Endothelial cell of umbilical vein (primary cell): ENCODE results near the gene LRRC53. TPM values are rescaled to one million over a fixed set of nuclear protein-coding genes. Genes with fewer than 3 reads are reported as not detected.

Experiments
- BruUV-seq: library from RNA; stranded (reverse); fragments of 400-500 nt; replicated peaks from 2 replicates; lab custom pipeline; 2021; lab: Mats Ljungman, UMichigan
- CTCF ChIA-PET: fragments of 300-600, 350-600 bp; sonication (Branson Sonifier 250); formaldehyde crosslinking; loops from one replicate; lab custom pipeline; 2021; ENCODE audit warnings: antibody characterized with exemption, inconsistent platforms; lab: Charles Lee
- POLR2A ChIA-PET: fragments of 300-600, 350-600 bp; sonication (Branson Sonifier 250); formaldehyde crosslinking; loops from one replicate; lab custom pipeline; 2021; ENCODE audit warnings: antibody characterized with exemption, inconsistent platforms; lab: Charles Lee
- DNase-seq: peaks from one replicate; pipeline ENCODE4 v3.0.0-alpha.2; 2011; ENCODE audit warnings: low read depth, low spot score
- FAIRE-seq: peaks from 2 replicates; lab custom pipeline; 2011; peaks lifted over from hg19 to GRCh38; lab: Jason Lieb, UNC
- H2AFZ ChIP-seq: 2 replicates; pipeline ENCODE4 v1.6.0; 2012; ENCODE audit warnings: low read depth, low read length, control low read depth, inconsistent platforms
- H3K27ac ChIP-seq: 2 replicates; pipeline ENCODE4 v1.5.1; 2011; ENCODE audit warnings: low read depth, mild to moderate bottlenecking, control low read depth, low read length, moderate library complexity; ENCODE audit not compliant: insufficient read depth
- H3K27me3 ChIP-seq, 2 experiments: 2 replicates each; pipeline versions ENCODE4 v1.6.0 to v1.6.1; 2011; ENCODE audit warnings: low read length in 2 of 2, mixed read lengths in 1 of 2; ENCODE audit not compliant: control insufficient read depth in 2 of 2, insufficient read depth in 2 of 2
- H3K36me3 ChIP-seq, 2 experiments: 2 replicates in 1 of 2; 3 replicates in 1 of 2; pipeline ENCODE4 v1.5.1; 2011; ENCODE audit warnings: low read length in 2 of 2, mild to moderate bottlenecking in 1 of 2, moderate library complexity in 1 of 2; ENCODE audit not compliant: control insufficient read depth in 2 of 2, insufficient read depth in 2 of 2; ENCODE audit errors: extremely low read depth in 1 of 2
- H3K4me1 ChIP-seq: 3 replicates; pipeline ENCODE4 v1.5.1; 2011; ENCODE audit warnings: mild to moderate bottlenecking, low read length; ENCODE audit not compliant: control insufficient read depth, insufficient read depth; ENCODE audit errors: extremely low read depth
- H3K4me2 ChIP-seq: 2 replicates; pipeline ENCODE4 v1.6.1; 2011; ENCODE audit warnings: low read length, control low read depth, mixed read lengths; ENCODE audit not compliant: insufficient read depth
- H3K4me3 ChIP-seq, 3 experiments: fragments of 200-600 bp in 1 of 3; sonication (generic), shearing (Covaris generic) in 1 of 3; replicated peaks in 1 of 3; 2 replicates each; pipeline ENCODE4 v1.5.1; 2011 to 2016; ENCODE audit warnings: control low read depth in 3 of 3, low read length in 3 of 3, mild to moderate bottlenecking in 2 of 3, inconsistent platforms in 1 of 3, low read depth in 1 of 3, moderate library complexity in 1 of 3; ENCODE audit not compliant: insufficient read depth in 1 of 3
- H3K79me2 ChIP-seq: 2 replicates; pipeline ENCODE4 v1.6.0; 2012; ENCODE audit warnings: low read length, inconsistent platforms; ENCODE audit not compliant: control insufficient read depth, insufficient read depth
- H3K9ac ChIP-seq: replicated peaks from 2 replicates; pipeline ENCODE3; 2011; ENCODE audit warnings: low read length, control low read depth; ENCODE audit not compliant: insufficient read depth; ENCODE audit errors: extremely low read depth
- H3K9me1 ChIP-seq: replicated peaks from 3 replicates; pipeline ENCODE4 v1.6.0; 2011; ENCODE audit warnings: mild to moderate bottlenecking, low read length; ENCODE audit not compliant: control insufficient read depth, insufficient read depth; ENCODE audit errors: extremely low read depth
- H3K9me3 ChIP-seq: replicated peaks from 2 replicates; pipeline ENCODE4 v1.5.1; 2012; ENCODE audit warnings: low read length, inconsistent platforms; ENCODE audit not compliant: control insufficient read depth, insufficient read depth
- H4K20me1 ChIP-seq: replicated peaks from 2 replicates; pipeline ENCODE3; 2011; ENCODE audit warnings: mild to moderate bottlenecking, low read length; ENCODE audit not compliant: control insufficient read depth, insufficient read depth; ENCODE audit errors: extremely low read depth
- CTCF ChIP-seq, 2 donors: IDR thresholded peaks; 1 replicate in 1 of 2; 2 replicates in 1 of 2; pipeline ENCODE4 v1.5.1; 2011; ENCODE audit warnings: low read length in 2 of 2, mild to moderate bottlenecking in 2 of 2, moderate library complexity in 2 of 2, control low read depth in 1 of 2, inconsistent platforms in 1 of 2, low read depth in 1 of 2; ENCODE audit not compliant: insufficient read depth in 1 of 2; ENCODE audit errors: extremely low read depth in 1 of 2
- EZH2 ChIP-seq: IDR thresholded peaks from 2 replicates; pipeline ENCODE4 v1.6.1; 2012; ENCODE audit warnings: borderline replicate concordance, low read depth, mild to moderate bottlenecking, moderate library complexity, low read length, inconsistent platforms; ENCODE audit not compliant: severe bottlenecking
- FOS ChIP-seq: IDR thresholded peaks from 2 replicates; pipeline ENCODE4 v1.6.1; 2011; ENCODE audit warnings: mild to moderate bottlenecking, low read length, moderate library complexity, borderline replicate concordance; ENCODE audit not compliant: insufficient read depth
- GATA2 ChIP-seq: IDR thresholded peaks from 2 replicates; pipeline ENCODE4 v1.7.0; 2011; ENCODE audit warnings: low read depth, mild to moderate bottlenecking, moderate library complexity, mixed read lengths, low read length; ENCODE audit not compliant: insufficient read length, insufficient read depth
- JUN ChIP-seq: IDR thresholded peaks from 2 replicates; pipeline ENCODE4 v1.6.1; 2011; ENCODE audit warnings: borderline replicate concordance, low read depth; ENCODE audit not compliant: insufficient read length, insufficient read depth
- MAX ChIP-seq: IDR thresholded peaks from 2 replicates; pipeline ENCODE4 v1.6.1; 2011; ENCODE audit not compliant: insufficient read depth, insufficient read length
- MYC ChIP-seq: IDR thresholded peaks from one replicate; pipeline ENCODE4 v1.6.1; 2011; ENCODE audit warnings: mild to moderate bottlenecking, low read depth, low read length
- POLR2A ChIP-seq: IDR thresholded peaks from 2 replicates; pipeline ENCODE4 v1.6.1; 2012; ENCODE audit warnings: low read depth, mild to moderate bottlenecking, control low read depth, low read length
- POLR2AphosphoS5 ChIP-seq: IDR thresholded peaks from 2 replicates; pipeline ENCODE4 v1.6.1; 2012; ENCODE audit warnings: low read depth, mild to moderate bottlenecking, control low read depth, low read length, moderate library complexity; ENCODE audit not compliant: insufficient read depth
- dilution Hi-C: fragments of 300-500 bp; cut with MboI; formaldehyde crosslinking; loops from one replicate; pipeline ENCODE4 v1.15.0; 2019; ENCODE audit warnings: low sequenced_read_pairs; ENCODE audit not compliant: extremely low pct_ligation_motif_present
- intact Hi-C: fragments of 100-400 bp; cut with micrococcal nuclease; formaldehyde crosslinking; loops from one replicate; pipeline ENCODE4 v1.10.0; 2022
- polyA plus RNA-seq, 4 experiments: library from polyadenylated mRNA; depleted of rRNA in 3 of 4; stranded (reverse) in 3 of 4; unstranded in 1 of 4; fragments of >200 nt; gene quantifications; 2 replicates each; pipeline versions ENCODE4 v1.2.1 to v1.2.3, GENCODE V29; 2011 to 2012; ENCODE audit warnings: missing spikeins in 1 of 4
- total RNA-seq: library from RNA; stranded (reverse); gene quantifications from 2 replicates; pipeline ENCODE4 v1.2.3, GENCODE V29; 2021

LRRC53 gene
- total and polyA plus RNA-seq, 2 donors (not counting 3 experiments of a cell fraction or from before 2014, with no cell fraction given), result not detected

- Histone ChIP-seq H3K79me2 (no peaks in the 10 kb centered on the region), H3K27ac (no peak overlapping the region), H3K9me3 (no peaks in the 10 kb centered on the region), H3K9me1 (no peaks in the 10 kb centered on the region), H3K36me3 (no peaks in the 10 kb centered on the region), H3K4me2 (no peak overlapping the region), H3K4me1 (no peaks in the 10 kb centered on the region), H2AFZ (no peak overlapping the region), H3K9ac (no peak overlapping the region), H3K4me3 (no peak overlapping the region), H4K20me1 (no peaks in the 10 kb centered on the region), H3K27me3 (no peaks in the 10 kb centered on the region)
- CTCF ChIA-PET, result interaction anchor here (0.7 kb wide), 1 partner anchor 144 kb away, joined by 3 read pairs; no protein-coding TSS in a partner anchor
- FAIRE-seq, result no peak
- TF ChIP-seq MYC (no peak), CTCF (IDR thresholded peaks at IDR 0.05; ENCODE audit: extremely low read depth in 1 of 2, insufficient read depth in 1 of 2, low read depth in 1 of 2, low read length in 2 of 2) (peak; percentile 64 to 76)
- POLR2A ChIA-PET, result no interaction called here
- BruUV-seq, result no TSS peak
- dilution Hi-C loops (no loop called here), intact Hi-C loops (no loop called here)
- peak; percentile 50 for DNase-seq
These were observed 8.1 kb downstream of the LRRC53 start for GRCh38 chr1:74504125-74504932.

GRCh38 chr1:74502858-74503257 is 9.6 kb downstream of the LRRC53 start:
- FAIRE-seq (no peak), DNase-seq (no peak)
- Histone ChIP-seq H3K79me2 (no peaks in the 10 kb centered on the region), H4K20me1 (no peaks in the 10 kb centered on the region), H3K36me3 (no peaks in the 10 kb centered on the region), H3K9ac (no peak overlapping the region), H3K4me2 (no peak overlapping the region), H3K27me3 (no peaks in the 10 kb centered on the region), H3K4me1 (no peaks in the 10 kb centered on the region), H2AFZ (no peak overlapping the region), H3K9me3 (no peaks in the 10 kb centered on the region), H3K27ac (no peak overlapping the region), H3K9me1 (no peaks in the 10 kb centered on the region), H3K4me3 (no peak overlapping the region)
- TF ChIP-seq EZH2, result no peak
- no peak for TF ChIP-seq POLR2A
- TF ChIP-seq MYC, result no peak
- TF ChIP-seq FOS, result no peak
- no peak for TF ChIP-seq GATA2
- TF ChIP-seq POLR2AphosphoS5, result no peak
- no peak for TF ChIP-seq MAX
- TF ChIP-seq CTCF (IDR thresholded peaks at IDR 0.05; ENCODE audit: extremely low read depth in 1 of 2, insufficient read depth in 1 of 2, low read depth in 1 of 2, low read length in 2 of 2), result no peak
- no peak for TF ChIP-seq JUN
- ChIA-PET POLR2A (no interaction called here), CTCF (no interaction called here)
- BruUV-seq, result no TSS peak
- dilution Hi-C loops (no loop called here), intact Hi-C loops (no loop called here)
